Osteocyte (in vitro differentiated cells): Measurements from ENCODE around the gene NPLOC4. TPM values are rescaled to one million over a fixed set of nuclear protein-coding genes. Genes with fewer than 3 reads are reported as not detected.

Experiments
- DNase-seq: peaks from one replicate; pipeline ENCODE4 v3.0.0; 2021; ENCODE audit warnings: mixed read lengths; ENCODE audit not compliant: unreplicated experiment; ENCODE audit errors: extremely low spot score
- H3K27ac Mint-ChIP-seq: one replicate; pipeline ENCODE4 v1.8.0; 2021; ENCODE audit warnings: mild to moderate bottlenecking, mixed read lengths; ENCODE audit not compliant: unreplicated experiment
- H3K27me3 Mint-ChIP-seq: one replicate; pipeline ENCODE4 v1.8.0; 2021; ENCODE audit warnings: mixed read lengths; ENCODE audit not compliant: unreplicated experiment
- H3K36me3 Mint-ChIP-seq: one replicate; pipeline ENCODE4 v1.8.0; 2021; ENCODE audit warnings: mixed read lengths; ENCODE audit not compliant: unreplicated experiment
- H3K4me1 Mint-ChIP-seq: one replicate; pipeline ENCODE4 v1.8.0; 2021; ENCODE audit warnings: mixed read lengths; ENCODE audit not compliant: unreplicated experiment
- H3K4me3 Mint-ChIP-seq: one replicate; pipeline ENCODE4 v1.8.0; 2021; ENCODE audit warnings: mild to moderate bottlenecking, moderate library complexity, mixed read lengths; ENCODE audit not compliant: unreplicated experiment
- H3K9me3 Mint-ChIP-seq: one replicate; pipeline ENCODE4 v1.8.0; 2021; ENCODE audit warnings: mixed read lengths; ENCODE audit not compliant: unreplicated experiment
- total RNA-seq: library from RNA; stranded (reverse); gene quantifications from 2 replicates; pipeline ENCODE4 v1.2.1, GENCODE V29; 2021
- TF ChIP-seq, protein P1 (sequence below): fragments of 200-600 bp; sonication (generic); IDR thresholded peaks from 2 replicates; pipeline ENCODE4 v1.5.0; 2021; ENCODE audit warnings: antibody characterized with exemption, mild to moderate bottlenecking, moderate library complexity

The NPLOC4 gene
- total RNA-seq, 1 donor from 2014 or later = 99.7 TPM

DNA sequence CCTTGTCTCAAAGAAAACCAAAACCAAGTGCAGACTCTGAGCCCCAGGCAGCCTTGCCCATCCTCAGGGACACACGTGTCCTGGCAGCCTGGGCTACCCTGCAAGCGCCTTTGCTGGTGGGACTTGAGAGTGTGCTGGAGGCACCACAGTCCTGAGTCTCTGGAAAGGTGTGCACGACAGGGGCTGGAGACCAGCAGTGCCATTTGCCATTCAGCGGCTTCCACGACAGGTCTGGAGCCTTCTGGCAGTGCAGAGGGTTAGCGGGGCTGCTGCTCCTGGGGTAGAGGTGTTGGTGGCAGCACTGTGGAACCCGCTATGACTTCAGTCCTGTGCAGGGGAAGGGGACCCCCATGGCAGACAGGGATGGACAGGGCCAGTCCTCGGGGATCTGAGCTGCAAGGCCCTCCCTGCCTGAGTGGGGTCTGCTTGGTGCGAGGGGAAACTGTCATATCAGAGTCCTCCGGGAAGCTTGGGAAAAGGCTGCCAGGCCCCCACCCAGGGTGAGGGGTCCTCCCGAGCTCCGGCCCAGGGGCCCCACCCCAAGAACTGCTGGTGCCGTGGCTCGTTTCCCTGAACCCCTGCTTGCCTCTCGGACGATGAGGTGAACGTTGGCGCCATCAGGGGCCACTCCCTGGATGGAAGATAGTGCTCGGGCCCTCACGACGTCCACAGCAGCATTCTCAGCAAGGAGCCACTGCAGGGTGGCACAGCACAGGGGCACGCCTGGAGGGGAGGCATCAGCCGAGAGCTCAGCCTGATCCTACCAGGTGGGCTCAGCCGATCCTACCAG lies 91.6 kb downstream of the NPLOC4 start:
- Mint-ChIP-seq H3K36me3 (peaks cover 24% of the 10 kb centered on the region), H3K27me3 (no peaks in the 10 kb centered on the region), H3K27ac (no peak overlapping the region), H3K9me3 (no peaks in the 10 kb centered on the region), H3K4me3 (no peak overlapping the region), H3K4me1 (peaks cover 12% of the 10 kb centered on the region)
- DNase-seq = no peak
- TF ChIP-seq, protein P1, sequence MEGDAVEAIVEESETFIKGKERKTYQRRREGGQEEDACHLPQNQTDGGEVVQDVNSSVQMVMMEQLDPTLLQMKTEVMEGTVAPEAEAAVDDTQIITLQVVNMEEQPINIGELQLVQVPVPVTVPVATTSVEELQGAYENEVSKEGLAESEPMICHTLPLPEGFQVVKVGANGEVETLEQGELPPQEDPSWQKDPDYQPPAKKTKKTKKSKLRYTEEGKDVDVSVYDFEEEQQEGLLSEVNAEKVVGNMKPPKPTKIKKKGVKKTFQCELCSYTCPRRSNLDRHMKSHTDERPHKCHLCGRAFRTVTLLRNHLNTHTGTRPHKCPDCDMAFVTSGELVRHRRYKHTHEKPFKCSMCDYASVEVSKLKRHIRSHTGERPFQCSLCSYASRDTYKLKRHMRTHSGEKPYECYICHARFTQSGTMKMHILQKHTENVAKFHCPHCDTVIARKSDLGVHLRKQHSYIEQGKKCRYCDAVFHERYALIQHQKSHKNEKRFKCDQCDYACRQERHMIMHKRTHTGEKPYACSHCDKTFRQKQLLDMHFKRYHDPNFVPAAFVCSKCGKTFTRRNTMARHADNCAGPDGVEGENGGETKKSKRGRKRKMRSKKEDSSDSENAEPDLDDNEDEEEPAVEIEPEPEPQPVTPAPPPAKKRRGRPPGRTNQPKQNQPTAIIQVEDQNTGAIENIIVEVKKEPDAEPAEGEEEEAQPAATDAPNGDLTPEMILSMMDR = no peak

DNA sequence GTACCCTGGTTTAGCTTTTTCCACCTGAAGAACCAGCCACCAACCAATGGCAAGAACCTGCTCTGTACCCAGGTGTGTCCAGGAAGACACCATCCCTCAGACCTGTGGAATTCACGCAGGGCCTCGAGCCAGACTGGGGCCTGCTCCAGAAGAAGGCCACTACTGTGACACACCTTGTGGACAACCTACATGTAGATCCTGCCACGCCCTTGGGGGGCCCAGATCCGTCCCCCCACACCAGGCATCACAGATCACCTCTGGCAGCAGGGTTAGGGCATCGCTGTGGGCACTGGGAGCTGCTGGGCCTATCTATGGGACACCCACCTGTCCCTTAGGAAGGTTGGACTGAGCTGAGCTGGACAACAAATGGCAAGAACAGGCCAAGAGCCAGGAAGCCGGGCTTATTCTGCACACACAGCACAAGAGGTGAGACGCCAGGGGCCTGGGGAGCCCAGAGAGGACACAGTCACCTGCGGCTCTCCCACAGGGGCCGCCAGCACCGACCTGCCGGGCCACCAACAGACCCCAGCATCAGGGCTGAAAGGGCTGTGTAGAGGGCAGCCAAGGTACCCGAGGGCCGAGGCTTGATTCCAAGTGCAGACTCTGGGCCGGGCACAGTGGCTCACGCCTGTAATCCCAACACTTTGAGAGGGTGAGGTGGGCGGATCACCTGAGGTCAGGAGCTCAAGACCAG lies 92.5 kb downstream of the NPLOC4 start:
- no peaks in the 10 kb centered on the region for H3K27me3 Mint-ChIP-seq
- DNase-seq = no peak
- TF ChIP-seq, protein P1 = no peak
- peaks cover 3% of the 10 kb centered on the region for H3K4me1 Mint-ChIP-seq
- H3K4me3 Mint-ChIP-seq = no peak overlapping the region
- peaks cover 19% of the 10 kb centered on the region for H3K36me3 Mint-ChIP-seq
- H3K27ac Mint-ChIP-seq = no peak overlapping the region
- H3K9me3 Mint-ChIP-seq = no peaks in the 10 kb centered on the region

DNA sequence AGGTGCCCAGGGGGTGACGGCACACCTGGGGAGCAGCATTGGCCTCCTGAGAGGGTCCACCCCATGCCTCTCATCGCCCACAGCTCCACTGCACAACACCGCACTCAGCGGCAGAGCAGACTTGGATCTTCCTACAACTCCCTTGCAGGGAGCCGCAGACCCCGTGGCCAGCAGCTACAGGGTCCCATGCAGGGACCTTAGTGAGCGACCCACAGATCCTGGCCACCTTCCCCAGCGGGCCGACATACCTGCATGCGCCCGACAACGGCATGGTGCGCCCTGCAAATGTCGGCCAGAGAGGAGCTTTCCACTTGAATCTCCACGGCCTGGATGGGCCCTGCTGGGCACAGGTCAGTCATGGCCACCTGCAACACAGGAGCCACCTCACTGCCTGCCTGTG lies 93.2 kb downstream of the NPLOC4 start:
- Mint-ChIP-seq H3K9me3 (no peaks in the 10 kb centered on the region), H3K4me1 (peaks cover 2% of the 10 kb centered on the region), H3K27me3 (no peaks in the 10 kb centered on the region), H3K4me3 (no peak overlapping the region), H3K27ac (no peak overlapping the region), H3K36me3 (peaks cover 13% of the 10 kb centered on the region)
- TF ChIP-seq, protein P1 = no peak
- no peak for DNase-seq

DNA sequence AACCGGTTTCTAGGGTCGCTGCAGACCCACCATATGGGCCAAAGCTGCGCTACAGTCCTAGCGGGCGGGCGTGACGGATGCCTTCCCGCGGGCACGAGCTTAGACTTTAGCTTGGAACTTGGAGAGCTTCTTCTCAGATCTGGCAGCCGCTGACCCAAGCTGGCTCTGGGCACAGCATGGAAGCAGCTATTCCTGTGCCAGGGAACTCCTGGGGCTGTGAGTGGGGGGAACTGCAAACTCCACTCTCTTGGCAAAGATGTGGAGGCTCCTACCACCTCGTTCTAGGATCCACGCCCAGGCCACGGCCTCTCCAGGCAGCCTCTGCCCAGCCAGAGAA lies 93.6 kb downstream of the NPLOC4 start:
- no peaks in the 10 kb centered on the region for H3K27me3 Mint-ChIP-seq
- no peaks in the 10 kb centered on the region for H3K9me3 Mint-ChIP-seq
- TF ChIP-seq, protein P1 = no peak
- no peak overlapping the region for H3K27ac Mint-ChIP-seq
- DNase-seq = no peak
- peaks cover 15% of the 10 kb centered on the region for H3K36me3 Mint-ChIP-seq
- no peak overlapping the region for H3K4me3 Mint-ChIP-seq
- peaks cover 2% of the 10 kb centered on the region for H3K4me1 Mint-ChIP-seq
